MV-4-11 (cell line): ENCODE data around the gene ZNF771.

ENCODE experiments used
- DNase-seq: peaks from one replicate; lab custom pipeline; 2025; lab: John Stamatoyannopoulos, UW

ZNF771 gene

DNA sequence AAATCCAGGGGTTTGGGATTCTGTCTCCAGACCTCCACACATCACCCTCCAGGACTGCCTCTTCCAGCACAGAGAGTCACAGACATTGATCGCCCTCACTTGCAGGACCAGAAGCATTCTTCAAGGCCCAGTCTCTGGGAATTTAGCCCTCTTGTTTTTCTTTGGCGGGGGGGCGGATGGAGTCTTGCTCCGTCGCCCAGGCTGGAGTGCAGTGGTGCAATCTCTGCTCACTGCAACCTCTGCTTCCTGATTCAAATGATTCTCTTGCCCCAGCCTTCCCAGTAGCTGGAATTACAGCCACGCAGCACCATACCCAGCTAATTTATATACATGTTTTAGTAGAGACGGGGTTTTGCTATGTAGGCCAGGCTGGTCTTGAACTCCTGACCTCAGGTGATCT is 56.7 kb downstream of the ZNF771 start:
- DNase-seq: no peak
